IPS-18c (cell line): ENCODE results near the gene POPDC2.

ENCODE experiments used
- H3K4me3 ChIP-seq: 2 replicates; pipeline ENCODE4 v1.7.0; 2013; ENCODE audit warnings: low read depth, mild to moderate bottlenecking, low read length, moderate library complexity; ENCODE audit not compliant: insufficient read depth
- H3K9me3 ChIP-seq: one replicate; pipeline ENCODE4 v1.6.1; 2013; ENCODE audit warnings: mild to moderate bottlenecking, low read length, moderate library complexity; ENCODE audit not compliant: control insufficient read depth, insufficient read depth

The POPDC2 gene

DNA sequence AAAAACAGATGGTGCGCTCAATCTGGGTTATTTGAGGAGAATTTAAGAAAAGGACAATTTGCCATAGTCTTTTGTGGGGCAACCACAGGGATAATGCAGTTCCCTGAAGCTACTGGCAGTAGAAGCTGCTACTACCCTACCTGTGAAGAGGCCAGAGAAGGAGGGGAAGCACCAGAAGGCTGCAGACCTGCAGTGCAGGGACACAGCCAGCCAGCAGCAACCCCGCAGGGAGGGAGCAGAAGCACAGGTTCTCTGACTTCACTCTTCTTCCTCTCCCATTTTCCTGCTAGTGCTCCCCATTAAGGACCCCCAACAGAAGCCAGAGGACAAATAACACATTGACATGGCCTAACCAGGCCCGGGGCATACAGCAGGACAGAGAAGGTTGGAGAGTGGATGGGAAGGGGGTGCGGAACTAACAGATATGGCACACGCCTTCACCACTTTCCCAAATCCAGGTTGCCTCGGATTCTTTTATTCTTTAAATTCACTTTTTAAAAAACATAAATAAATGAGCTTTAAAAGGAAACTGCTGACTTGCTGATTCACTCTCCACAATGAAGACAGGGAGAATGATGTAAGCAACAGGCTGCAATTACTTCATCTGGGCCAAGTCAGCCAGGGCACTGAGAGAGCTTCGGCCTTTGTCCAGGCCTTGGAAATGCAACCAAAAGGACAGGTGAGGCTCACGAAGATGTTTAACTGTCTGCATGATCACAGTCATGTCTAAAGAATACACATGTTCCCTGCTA lies 30.1 kb downstream of the POPDC2 start:
- no peaks in the 10 kb centered on the region for H3K9me3 ChIP-seq
- no peak overlapping the region for H3K4me3 ChIP-seq

DNA sequence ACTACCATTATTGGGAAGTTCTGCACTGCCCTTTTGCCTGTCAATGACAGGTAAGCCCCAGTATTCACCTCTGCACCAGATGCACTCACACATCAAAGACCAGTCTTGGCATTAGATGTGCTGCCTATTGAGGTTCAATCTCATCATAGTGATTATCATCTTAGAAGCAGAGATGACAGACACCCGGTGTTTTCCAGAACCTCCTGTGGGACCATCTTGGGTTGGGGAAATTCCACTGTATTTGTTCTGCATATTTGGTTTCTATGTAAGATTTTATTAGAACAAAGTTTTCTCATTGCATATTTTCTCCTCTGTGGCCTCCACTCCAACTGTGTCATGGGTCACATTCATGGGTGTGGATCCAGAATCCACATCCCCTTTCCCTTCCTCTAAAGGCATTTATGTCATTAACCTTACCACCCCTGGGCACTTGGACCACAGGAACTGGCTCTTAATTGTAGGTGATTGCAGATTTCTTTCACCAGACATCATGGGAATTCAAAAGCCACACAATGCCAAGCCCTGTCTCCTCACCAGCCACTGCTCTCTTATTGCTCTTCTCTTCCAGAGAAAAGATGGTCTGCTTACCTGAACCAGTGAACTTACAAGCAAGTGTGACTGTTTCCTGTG lies 31.5 kb downstream of the POPDC2 start:
- H3K4me3 ChIP-seq, result no peak overlapping the region
- peaks cover 2% of the 10 kb centered on the region for H3K9me3 ChIP-seq

DNA sequence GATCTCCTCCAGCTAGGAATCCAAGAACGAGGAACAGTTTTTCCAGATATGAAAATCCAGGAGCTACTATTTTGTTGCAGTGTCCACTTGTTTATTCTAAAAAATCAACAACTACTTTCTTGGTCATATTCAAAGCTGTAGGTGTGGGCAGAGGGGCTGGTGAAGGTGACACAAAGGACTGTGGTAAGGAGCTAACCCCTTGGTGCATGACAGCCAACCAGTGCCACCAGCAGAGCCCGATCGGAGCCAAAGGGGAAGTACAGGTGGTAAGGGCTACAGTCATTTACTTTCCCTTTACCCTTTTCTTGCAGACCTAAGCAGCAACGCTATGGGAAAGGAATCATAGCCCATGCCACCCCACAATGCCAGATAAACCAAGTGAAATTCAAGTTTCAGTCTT lies 32.0 kb downstream of the POPDC2 start:
- H3K9me3 ChIP-seq, result peaks cover 2% of the 10 kb centered on the region
- no peak overlapping the region for H3K4me3 ChIP-seq

DNA sequence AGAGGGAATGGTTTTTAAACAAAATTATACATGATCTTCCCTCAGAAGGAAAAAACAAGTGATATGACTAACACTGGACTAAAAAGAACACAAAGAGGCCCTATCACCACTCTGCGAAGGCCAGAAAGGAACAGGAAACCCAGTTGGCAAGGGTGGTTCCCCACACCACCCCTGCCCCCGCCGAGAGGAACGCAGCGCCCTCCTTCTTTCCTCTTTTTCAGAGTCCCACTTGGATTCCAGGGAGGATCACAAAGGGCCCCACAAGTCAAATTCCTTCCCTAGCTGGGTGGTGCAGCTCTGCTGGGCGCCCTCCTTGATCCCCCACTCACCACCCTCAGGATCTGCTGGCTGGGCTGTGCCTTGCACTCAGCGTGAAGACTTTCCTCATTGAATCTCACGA lies 32.9 kb downstream of the POPDC2 start:
- peaks cover 2% of the 10 kb centered on the region for H3K9me3 ChIP-seq
- H3K4me3 ChIP-seq, result no peak overlapping the region

DNA sequence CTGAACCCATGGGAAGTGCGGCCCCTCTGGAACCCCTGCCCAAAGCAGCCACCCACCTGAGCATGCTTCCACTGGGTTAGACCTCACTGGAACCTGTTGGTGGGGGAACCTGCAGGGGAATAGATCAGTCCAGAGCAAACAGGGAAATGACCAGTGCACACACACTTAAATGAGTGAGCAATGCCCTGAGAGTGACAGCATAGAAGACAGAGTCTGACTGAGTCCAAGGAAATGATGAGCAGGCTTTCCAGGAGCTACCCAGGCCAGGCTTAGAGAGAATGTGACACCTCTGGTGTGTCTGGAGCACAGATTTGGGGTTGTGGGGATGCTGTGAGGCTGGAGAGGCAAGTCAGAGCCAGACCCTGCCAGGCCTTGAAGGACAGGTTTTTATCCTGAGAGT lies 34.2 kb downstream of the POPDC2 start:
- Histone ChIP-seq H3K4me3 (no peak overlapping the region), H3K9me3 (peaks cover 2% of the 10 kb centered on the region)

DNA sequence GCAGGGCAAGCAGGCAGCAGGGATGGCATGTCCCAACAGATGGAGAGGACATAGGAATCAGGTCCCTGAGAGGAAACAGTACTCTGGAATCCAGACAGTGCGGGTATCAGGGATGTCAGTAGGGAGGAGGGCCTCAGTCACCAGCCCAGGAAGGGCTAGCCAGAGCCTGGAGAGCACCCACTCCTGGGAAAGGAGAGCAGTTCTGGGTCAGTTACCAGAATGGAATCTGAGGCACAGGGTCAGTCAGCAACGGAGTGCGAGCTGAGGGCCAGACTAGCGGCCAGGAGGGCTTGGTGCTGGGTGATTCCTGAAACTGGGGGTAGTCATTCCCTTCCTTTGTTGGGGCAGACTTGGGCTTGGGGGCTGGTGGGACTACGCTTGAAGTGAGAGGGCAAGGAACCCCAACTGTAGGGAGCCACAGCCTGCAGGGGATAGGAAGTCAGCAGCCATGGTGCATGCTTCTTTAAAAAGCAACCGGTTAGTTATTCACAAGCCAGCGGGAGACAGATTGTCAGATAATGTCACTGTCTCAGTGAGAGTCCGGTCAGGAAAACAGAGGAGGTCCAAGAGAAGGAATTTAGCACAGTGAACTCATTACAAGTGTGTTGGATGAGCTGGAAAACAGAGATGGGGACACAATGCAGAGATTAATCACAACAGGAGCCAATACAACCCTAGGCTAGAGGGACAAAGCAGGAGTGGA lies 34.8 kb downstream of the POPDC2 start:
- Histone ChIP-seq H3K9me3 (peaks cover 2% of the 10 kb centered on the region), H3K4me3 (no peak overlapping the region)

DNA sequence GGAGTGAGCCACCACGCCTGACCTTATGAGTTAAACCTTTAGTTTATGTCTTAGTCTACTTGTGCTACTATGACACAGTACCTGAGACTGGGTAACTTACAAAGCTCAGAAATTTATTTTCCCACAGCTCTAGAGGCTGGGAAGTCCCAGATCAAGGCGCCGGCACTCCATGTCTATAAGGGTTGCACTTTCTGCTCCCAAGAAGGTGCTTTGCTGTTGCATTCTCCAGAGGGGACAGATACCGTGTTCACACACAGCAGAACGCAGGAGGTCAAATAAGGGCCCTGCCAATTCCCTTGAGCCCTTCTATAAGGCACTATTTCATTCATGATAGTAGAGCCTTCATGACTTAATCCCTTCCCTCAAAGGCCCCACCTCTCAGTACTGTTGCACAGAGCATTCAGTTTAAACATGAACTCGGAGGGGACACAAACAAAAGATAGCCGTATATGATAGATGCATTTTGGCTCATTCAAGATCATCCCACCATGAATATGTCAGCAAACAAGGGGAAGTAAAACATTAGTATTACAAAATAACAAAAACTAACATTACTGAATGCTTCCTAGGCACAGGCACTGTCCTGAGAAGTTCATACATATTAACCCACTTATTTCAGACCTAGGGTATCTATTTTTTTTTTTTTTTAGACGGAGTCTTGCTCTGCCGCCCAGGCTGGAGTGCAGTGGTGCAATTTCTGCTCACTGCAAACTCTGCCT lies 36.2 kb downstream of the POPDC2 start:
- Histone ChIP-seq H3K4me3 (no peak overlapping the region), H3K9me3 (peaks cover 2% of the 10 kb centered on the region)

DNA sequence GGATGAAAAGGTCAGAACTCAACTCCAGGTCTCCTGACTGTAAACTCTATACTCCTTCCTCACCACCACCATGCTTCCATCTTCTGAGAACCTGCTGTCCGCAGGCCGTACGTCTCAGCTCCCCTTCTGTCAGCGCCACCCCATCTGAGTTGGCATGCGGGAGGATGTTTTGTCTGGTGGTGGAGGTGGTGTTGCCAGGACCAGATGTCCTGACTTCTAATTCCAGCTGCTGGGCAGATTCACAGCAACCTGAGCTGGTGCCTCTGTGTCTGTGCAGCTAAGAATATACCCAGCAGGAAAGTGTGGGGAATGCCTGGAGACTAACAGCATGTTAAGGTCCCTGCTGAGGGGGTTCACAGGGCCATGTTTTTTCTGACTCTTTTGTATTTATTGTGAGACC lies 39.5 kb downstream of the POPDC2 start:
- Histone ChIP-seq H3K9me3 (peaks cover 2% of the 10 kb centered on the region), H3K4me3 (no peak overlapping the region)

DNA sequence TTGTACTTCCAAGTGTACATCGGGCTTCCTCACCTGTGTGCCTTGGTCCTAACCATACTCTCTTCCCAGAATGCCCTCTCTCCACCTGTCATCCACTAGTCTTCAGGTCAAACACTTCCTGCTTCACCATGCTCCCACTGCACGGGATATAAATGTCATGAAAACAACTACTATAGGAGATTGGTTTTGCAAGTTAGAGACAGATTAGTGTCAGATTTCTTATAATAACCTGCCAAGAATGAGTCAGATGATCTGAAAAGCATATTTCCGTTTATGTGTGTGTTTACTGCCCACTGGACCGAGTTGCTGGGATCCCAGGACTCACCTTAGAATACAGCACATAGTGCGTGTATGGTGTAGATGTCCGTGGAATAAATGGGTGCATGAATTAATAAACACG lies 41.3 kb downstream of the POPDC2 start:
- Histone ChIP-seq H3K4me3 (no peak overlapping the region), H3K9me3 (peaks cover 1% of the 10 kb centered on the region)

DNA sequence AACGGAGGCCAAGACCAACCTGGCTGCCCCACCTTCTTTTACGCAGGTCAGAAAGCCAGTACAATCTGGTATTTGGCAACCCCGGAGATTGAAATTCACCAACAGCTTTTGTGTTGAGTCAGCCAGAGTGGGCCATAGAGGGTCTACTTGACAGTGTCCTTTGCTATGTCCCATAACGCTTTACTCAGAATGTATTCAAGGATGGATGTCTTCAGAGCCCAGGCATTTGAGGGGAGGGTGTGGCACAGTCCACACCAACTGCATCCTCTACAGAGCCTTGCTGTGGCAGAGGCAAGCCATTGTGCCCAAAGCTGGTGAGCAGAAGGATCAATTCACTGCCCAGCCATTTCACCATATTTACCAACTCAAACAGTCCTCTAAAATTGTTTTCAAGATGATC lies 44.3 kb downstream of the POPDC2 start:
- Histone ChIP-seq H3K4me3 (no peak overlapping the region), H3K9me3 (no peaks in the 10 kb centered on the region)

DNA sequence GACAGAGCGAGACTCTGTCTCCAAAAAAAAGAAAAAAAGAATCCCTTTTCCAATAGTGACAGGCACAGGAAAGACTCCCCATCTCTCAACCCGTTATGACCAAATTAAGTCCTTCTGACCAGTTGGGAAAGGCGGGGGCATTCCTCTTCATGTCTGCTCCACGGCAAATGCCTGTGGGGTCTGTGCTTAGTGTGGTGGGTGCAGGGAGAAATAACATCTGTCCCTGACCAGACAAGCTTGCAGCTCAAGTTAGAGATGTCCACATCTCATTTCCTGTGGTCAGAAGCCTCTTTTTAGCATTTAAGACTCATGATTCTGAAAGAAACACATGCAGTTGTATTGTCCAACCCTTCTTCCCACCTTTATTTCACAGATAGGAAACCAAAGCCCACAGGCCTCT lies 46.5 kb downstream of the POPDC2 start:
- H3K9me3 ChIP-seq, result no peaks in the 10 kb centered on the region
- H3K4me3 ChIP-seq, result no peak overlapping the region

DNA sequence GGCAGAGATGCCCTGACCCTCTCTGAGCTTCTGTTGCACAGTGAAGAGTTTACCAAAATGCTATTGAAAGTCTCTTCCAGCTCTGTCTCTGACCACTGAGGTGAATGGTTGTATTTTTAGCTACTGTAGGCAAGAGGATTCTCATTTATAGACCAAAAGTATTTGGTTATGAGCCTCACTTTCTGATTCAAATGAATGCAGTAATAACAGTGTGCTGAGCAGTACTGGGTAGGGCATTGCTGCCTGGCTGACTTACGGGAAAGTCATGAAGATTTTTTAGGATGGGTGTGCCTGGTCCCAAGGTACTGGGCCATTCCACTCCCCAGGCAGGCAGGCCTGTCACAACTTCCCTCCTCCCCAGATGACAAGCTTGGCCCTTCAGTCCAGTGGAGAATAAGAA lies 47.2 kb downstream of the POPDC2 start:
- H3K4me3 ChIP-seq, result no peak overlapping the region
- H3K9me3 ChIP-seq, result no peaks in the 10 kb centered on the region

DNA sequence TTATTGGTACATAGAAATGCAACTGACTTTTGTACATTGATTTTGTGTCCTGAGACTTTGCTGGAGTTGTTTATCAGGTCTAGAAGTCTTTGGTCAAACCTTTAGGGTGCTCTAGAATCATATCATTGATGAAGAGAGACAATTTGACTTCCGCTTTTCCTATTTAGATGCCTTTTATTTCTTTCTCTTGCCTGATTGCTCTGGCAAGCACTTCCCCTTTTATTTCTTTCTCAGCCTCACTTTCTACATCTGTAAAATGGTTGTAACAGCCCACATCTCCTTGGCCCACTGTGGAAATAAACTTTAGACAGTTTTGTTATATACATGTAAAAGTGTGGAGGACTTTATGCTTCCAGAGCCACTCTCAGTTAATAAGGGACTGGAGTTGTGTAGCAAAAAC lies 48.7 kb downstream of the POPDC2 start:
- Histone ChIP-seq H3K4me3 (no peak overlapping the region), H3K9me3 (no peaks in the 10 kb centered on the region)

DNA sequence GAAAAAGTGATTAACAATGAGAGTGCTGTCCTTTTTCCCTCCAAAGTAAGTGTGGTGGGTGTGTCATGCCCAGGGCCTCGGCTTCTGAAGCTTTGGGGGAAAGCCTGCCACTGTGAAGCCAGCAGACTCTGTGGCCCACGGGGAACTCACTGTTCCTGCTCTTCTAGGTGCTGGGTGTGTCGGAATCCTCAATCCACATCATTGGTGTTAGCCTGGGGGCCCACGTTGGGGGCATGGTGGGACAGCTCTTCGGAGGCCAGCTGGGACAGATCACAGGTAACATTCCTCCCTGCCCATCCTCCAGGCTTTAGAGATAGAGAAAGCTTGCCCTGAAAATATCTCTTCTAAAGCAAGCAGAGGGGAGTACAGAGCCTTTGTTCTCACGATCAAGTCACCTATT lies 51.1 kb downstream of the POPDC2 start:
- Histone ChIP-seq H3K4me3 (no peak overlapping the region), H3K9me3 (no peaks in the 10 kb centered on the region)

DNA sequence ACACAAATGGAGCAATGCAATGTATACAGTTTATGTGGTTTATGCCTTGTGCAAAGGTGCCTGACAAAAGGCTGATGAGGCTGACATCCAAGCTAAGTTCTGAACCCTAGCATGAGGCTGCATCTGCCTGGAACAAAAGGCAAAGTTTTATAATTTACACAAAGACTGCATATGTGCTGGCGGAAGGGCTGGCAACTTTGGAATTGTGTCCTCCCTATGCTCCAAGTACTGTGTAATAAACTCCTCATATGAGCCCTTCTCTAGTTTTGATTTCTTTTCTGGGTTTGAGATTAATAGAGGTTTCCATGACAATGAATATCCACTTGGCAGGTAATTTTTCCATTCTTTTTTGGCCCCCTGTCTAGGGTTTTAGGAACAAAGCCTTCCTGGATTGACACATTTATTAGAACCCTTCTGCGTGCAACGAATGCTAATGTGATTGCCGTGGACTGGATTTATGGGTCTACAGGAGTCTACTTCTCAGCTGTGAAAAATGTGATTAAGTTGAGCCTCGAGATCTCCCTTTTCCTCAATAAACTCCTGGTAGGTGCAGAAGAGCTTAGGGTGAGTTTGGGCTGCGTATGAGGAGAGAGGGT lies 51.9 kb downstream of the POPDC2 start:
- H3K9me3 ChIP-seq, result no peaks in the 10 kb centered on the region
- no peak overlapping the region for H3K4me3 ChIP-seq

DNA sequence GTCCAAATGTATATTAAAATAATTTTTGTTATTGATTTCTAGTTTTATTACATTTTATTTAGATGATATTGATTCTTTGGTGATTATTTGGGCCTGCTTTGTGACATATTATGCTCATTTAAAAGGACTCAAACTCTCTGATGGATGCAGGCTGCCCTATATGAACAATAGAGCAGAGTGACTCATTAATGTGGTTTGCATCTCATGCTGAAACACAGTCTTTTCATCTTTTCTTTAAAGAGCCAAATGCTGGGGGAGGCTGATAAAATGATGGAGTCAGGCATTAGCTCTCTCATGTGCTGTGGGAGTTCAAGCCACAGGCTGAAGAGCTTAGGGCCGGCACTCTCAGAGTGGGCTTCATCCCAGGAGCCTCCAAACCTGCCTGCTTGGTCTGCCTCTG lies 55.5 kb downstream of the POPDC2 start:
- Histone ChIP-seq H3K9me3 (no peaks in the 10 kb centered on the region), H3K4me3 (no peak overlapping the region)

DNA sequence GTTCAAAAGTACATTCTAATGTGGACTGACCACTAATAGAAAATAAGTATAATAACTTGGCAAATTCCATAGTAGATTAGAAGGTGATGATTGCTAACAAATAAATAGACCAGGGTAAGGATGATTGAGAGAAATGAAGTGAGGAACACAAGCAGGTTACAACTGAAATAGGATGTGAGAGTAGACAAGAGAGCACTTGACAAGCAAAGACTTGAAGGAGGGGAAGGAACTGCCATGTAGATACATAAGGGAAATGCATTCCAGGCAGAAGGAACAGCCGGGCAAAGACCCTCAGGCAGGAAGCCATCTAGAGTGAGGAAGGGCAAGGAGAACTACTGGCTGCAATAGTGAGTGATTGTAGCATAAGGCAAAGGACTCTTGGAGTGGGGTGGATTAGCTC lies 57.7 kb downstream of the POPDC2 start:
- no peak overlapping the region for H3K4me3 ChIP-seq

More for the DNA sequence above, 57.7 kb downstream of the POPDC2 start:
- H3K9me3 ChIP-seq, result no peaks in the 10 kb centered on the region
